H9 (cell line): ENCODE data around the gene ULK3. TPM values are rescaled to one million over a fixed set of nuclear protein-coding genes. Genes with fewer than 3 reads are reported as not detected.
A peak's percentile ranks its signal among the peaks of the same experiment; 100 is the strongest.

Experiments used
- DNase-seq: peaks from one replicate; pipeline ENCODE4 v3.0.0-alpha.2; 2017
- H2AFZ ChIP-seq: one replicate; pipeline ENCODE4 v1.6.1; 2013; ENCODE audit warnings: mild to moderate bottlenecking, low read length, control low read depth, moderate library complexity
- H2AK5ac ChIP-seq: 2 replicates; pipeline ENCODE4 v1.6.1; 2013; ENCODE audit warnings: low read length, control low read depth, mixed read lengths; ENCODE audit not compliant: insufficient read length
- H2BK120ac ChIP-seq: one replicate; pipeline ENCODE4 v1.6.1; 2013; ENCODE audit warnings: low read depth, mild to moderate bottlenecking, low read length, control low read depth, inconsistent platforms; ENCODE audit not compliant: poor library complexity, severe bottlenecking
- H2BK12ac ChIP-seq: 2 replicates; pipeline ENCODE4 v1.6.1; 2013; ENCODE audit warnings: low read length, control low read depth, mixed read lengths, low read depth; ENCODE audit not compliant: insufficient read length
- H2BK15ac ChIP-seq: 2 replicates; pipeline ENCODE4 v1.6.1; 2013; ENCODE audit warnings: low read depth, low read length, control low read depth
- H2BK20ac ChIP-seq: one replicate; pipeline ENCODE4 v1.6.1; 2013; ENCODE audit warnings: low read depth, mild to moderate bottlenecking, low read length, control low read depth, inconsistent platforms; ENCODE audit not compliant: poor library complexity, severe bottlenecking
- H2BK5ac ChIP-seq: 2 replicates; pipeline ENCODE4 v1.6.1; 2013; ENCODE audit warnings: low read length, control low read depth, mixed read lengths; ENCODE audit not compliant: insufficient read length
- H3K14ac ChIP-seq: 2 replicates; pipeline ENCODE4 v1.6.1; 2013; ENCODE audit warnings: low read length, control low read depth; ENCODE audit not compliant: insufficient read depth
- H3K18ac ChIP-seq: 2 replicates; pipeline ENCODE4 v1.6.1; 2013; ENCODE audit warnings: low read depth, mild to moderate bottlenecking, mixed read lengths, low read length, control low read depth; ENCODE audit not compliant: insufficient read length
- H3K23ac ChIP-seq: 2 replicates; pipeline ENCODE4 v1.6.1; 2013; ENCODE audit warnings: low read length, control low read depth, mixed read lengths, low read depth; ENCODE audit not compliant: insufficient read length
- H3K23me2 ChIP-seq: 2 replicates; pipeline ENCODE4 v1.6.1; 2013; ENCODE audit warnings: low read depth, mild to moderate bottlenecking, mixed read lengths, low read length, control low read depth; ENCODE audit not compliant: insufficient read length, poor library complexity, severe bottlenecking
- H3K27ac ChIP-seq: 2 replicates; pipeline ENCODE4 v1.5.1; 2013; ENCODE audit warnings: low read length, control low read depth, mixed read lengths, low read depth; ENCODE audit not compliant: insufficient read length
- H3K27me3 ChIP-seq: 2 replicates; pipeline ENCODE4 v1.6.1; 2013; ENCODE audit warnings: low read length, control low read depth, inconsistent platforms; ENCODE audit not compliant: insufficient read depth
- H3K4ac ChIP-seq: 2 replicates; pipeline ENCODE4 v1.6.1; 2013; ENCODE audit warnings: low read depth, mild to moderate bottlenecking, control low read depth, inconsistent platforms, low read length, moderate library complexity
- H3K4me1 ChIP-seq: 2 replicates; pipeline ENCODE4 v1.6.1; 2013; ENCODE audit warnings: low read length, control low read depth, inconsistent platforms; ENCODE audit not compliant: insufficient read depth
- H3K4me2 ChIP-seq: 2 replicates; pipeline ENCODE4 v1.6.1; 2013; ENCODE audit warnings: low read length, control low read depth, mixed read lengths; ENCODE audit not compliant: insufficient read length, insufficient read depth
- H3K56ac ChIP-seq: 2 replicates; pipeline ENCODE4 v1.6.1; 2013; ENCODE audit warnings: low read depth, mild to moderate bottlenecking, mixed read lengths, low read length, control low read depth; ENCODE audit not compliant: insufficient read length
- H3K79me1 ChIP-seq: 2 replicates; pipeline ENCODE4 v1.6.1; 2013; ENCODE audit warnings: low read depth, mild to moderate bottlenecking, moderate library complexity, low read length, control low read depth, inconsistent platforms; ENCODE audit not compliant: insufficient read depth, poor library complexity, severe bottlenecking
- H3K79me2 ChIP-seq: 2 replicates; pipeline ENCODE4 v1.6.1; 2013; ENCODE audit warnings: low read length, control low read depth, inconsistent platforms; ENCODE audit not compliant: insufficient read depth
- H3K9ac ChIP-seq: 2 replicates; pipeline ENCODE4 v1.6.1; 2013; ENCODE audit warnings: low read length, control low read depth, mixed read lengths; ENCODE audit not compliant: insufficient read length; ENCODE audit errors: extremely low read depth
- H3K9me3 ChIP-seq: one replicate; pipeline ENCODE4 v1.6.1; 2013; ENCODE audit warnings: low read depth, low read length, inconsistent platforms; ENCODE audit not compliant: control insufficient read depth
- H3T11ph ChIP-seq: one replicate; pipeline ENCODE4 v1.6.1; 2013; ENCODE audit warnings: mild to moderate bottlenecking, low read length, control low read depth, inconsistent platforms
- H4K20me1 ChIP-seq: one replicate; pipeline ENCODE4 v1.6.1; 2013; ENCODE audit not compliant: control insufficient read depth, insufficient read length, insufficient read depth
- H4K5ac ChIP-seq: 2 replicates; pipeline ENCODE4 v1.6.1; 2013; ENCODE audit warnings: low read depth, mild to moderate bottlenecking, mixed read lengths, low read length, control low read depth; ENCODE audit not compliant: insufficient read length
- H4K8ac ChIP-seq: replicated peaks from 2 replicates; pipeline ENCODE4 v1.6.1; 2013; ENCODE audit warnings: low read length, control low read depth, mixed read lengths, low read depth; ENCODE audit not compliant: insufficient read length
- H4K91ac ChIP-seq: 2 replicates; pipeline ENCODE4 v1.6.1; 2013; ENCODE audit warnings: low read depth, mild to moderate bottlenecking, moderate library complexity, mixed read lengths, low read length, control low read depth; ENCODE audit not compliant: insufficient read length
- H3K27ac Mint-ChIP-seq, 3 experiments: 2 replicates in 2 of 3; 3 replicates in 1 of 3; pipeline ENCODE4 v1.8.0; 2020 to 2021; ENCODE audit warnings: mixed read lengths in 3 of 3, mild to moderate bottlenecking in 1 of 3, moderate library complexity in 1 of 3
- H3K27me3 Mint-ChIP-seq: 2 replicates; pipeline ENCODE4 v1.8.0; 2021; ENCODE audit warnings: low read depth, mild to moderate bottlenecking, moderate library complexity, mixed read lengths
- H3K36me3 Mint-ChIP-seq, 3 experiments: 2 replicates in 2 of 3; 3 replicates in 1 of 3; pipeline ENCODE4 v1.8.0; 2020 to 2021; ENCODE audit warnings: low read depth in 3 of 3, mixed read lengths in 3 of 3; ENCODE audit not compliant: insufficient read depth in 1 of 3
- H3K4me1 Mint-ChIP-seq, 2 experiments: 2 replicates each; pipeline ENCODE4 v1.8.0; 2020; ENCODE audit warnings: mixed read lengths in 2 of 2
- H3K4me3 Mint-ChIP-seq, 2 experiments: 2 replicates in 1 of 2; 3 replicates in 1 of 2; pipeline ENCODE4 v1.8.0; 2020 to 2021; ENCODE audit warnings: mild to moderate bottlenecking in 2 of 2, mixed read lengths in 2 of 2, moderate library complexity in 1 of 2
- H3K9me3 Mint-ChIP-seq, 2 experiments: 2 replicates in 1 of 2; 3 replicates in 1 of 2; pipeline ENCODE4 v1.8.0; 2020; ENCODE audit warnings: mild to moderate bottlenecking in 2 of 2, mixed read lengths in 2 of 2, moderate library complexity in 1 of 2
- CTCF ChIP-seq: fragments of 200-600 bp; sonication (generic); conservative IDR thresholded peaks from 3 replicates; pipeline ENCODE4 v1.8.0; 2021; ENCODE audit warnings: antibody characterized with exemption, mild to moderate bottlenecking
- WGBS: extraction: QIAGEN DNeasy Blood & Tissue Kit; methylation state at CpG from one replicate; pipeline ENCODE4 v1.1.7; 2013; ENCODE audit warnings: missing lambda C conversion rate, low lambda C conversion rate, mixed read lengths; ENCODE audit not compliant: insufficient read length; ENCODE audit errors: extremely low coverage; 5-methylcytosine and 5-hydroxymethylcytosine counted together
- total RNA-seq: library from RNA; stranded (reverse); gene quantifications from 2 replicates; pipeline ENCODE4 v1.2.1, GENCODE V29; 2021

The ULK3 gene
- total RNA-seq, 1 experiment from 2014 or later: 34.0 TPM

- peak overlapping the region in 1 of 3 experiments; percentile 72; a peak in 1 of 7 replicates for H3K27ac Mint-ChIP-seq
- Histone ChIP-seq H3K79me2 (no peaks in the 10 kb centered on the region), H2BK15ac (no peak overlapping the region), H4K20me1 (peaks cover 3% of the 10 kb centered on the region), H3T11ph (no peak overlapping the region), H3K9ac (no peak overlapping the region), H3K27me3 (no peaks in the 10 kb centered on the region; the same call in 1 of the 2 replicates), H2AK5ac (no peak overlapping the region), H3K79me1 (no peaks in the 10 kb centered on the region), H4K5ac (no peak overlapping the region), H3K14ac (no peak overlapping the region), H3K56ac (no peak overlapping the region), H2AFZ (no peak overlapping the region), H3K4me2 (no peak overlapping the region), H4K91ac (no peak overlapping the region), H3K4me1 (no peaks in the 10 kb centered on the region), H2BK5ac (no peak overlapping the region), H2BK120ac (no peak overlapping the region), H3K4ac (no peak overlapping the region), H3K23ac (no peak overlapping the region), H3K27ac (no peak overlapping the region), H2BK20ac (no peak overlapping the region), H3K18ac (no peak overlapping the region), H2BK12ac (no peak overlapping the region), H4K8ac (no peak overlapping the region), H3K9me3 (no peaks in the 10 kb centered on the region), H3K23me2 (no peaks in the 10 kb centered on the region)
- TF ChIP-seq CTCF: no peak
- H3K27me3 Mint-ChIP-seq: peaks cover 24% of the 10 kb centered on the region
- DNase-seq: no peak
- H3K9me3 Mint-ChIP-seq: no peaks in the 10 kb centered on the region
- no CpG with 5 or more reads among the region's 4 CpGs for WGBS
- peaks cover 4 to 22% of the 10 kb centered on the region in 2 experiments; a peak in 2 of 4 replicates for H3K4me1 Mint-ChIP-seq
- H3K4me3 Mint-ChIP-seq: no peak overlapping the region
- H3K36me3 Mint-ChIP-seq: peaks cover 0 to 17% (median 10%) of the 10 kb centered on the region in 3 experiments; a peak in 5 of 7 replicates
Measured at GRCh38 chr15:74832826-74833225, 10.1 kb downstream of the ULK3 start.
